Measurements from ENCODE around the gene CALCOCO1.

- TF ChIP-seq CTCF (IDR thresholded peaks at IDR 0.05) (no peak), EP300 (IDR thresholded peaks at IDR 0.05; ENCODE audit: low read depth) (no peak), POLR2A (IDR thresholded peaks at IDR 0.05) (no peak), POLR2AphosphoS5 (IDR thresholded peaks at IDR 0.05) (no peak)
These were observed 31.0 kb upstream of the CALCOCO1 start for GRCh38 chr12:53758081-53758729.

Data from transverse colon (tissue), 4 donors.